GM11168 (cell line): ENCODE data around the gene PRKD2.

Source experiments
- in situ Hi-C: fragments of 300-500 bp; cut with MboI; formaldehyde crosslinking; loops from one replicate; pipeline ENCODE4 v1.12.0; 2022; ENCODE audit warnings: low sequenced_read_pairs; ENCODE audit not compliant: unreplicated experiment

PRKD2 gene

DNA sequence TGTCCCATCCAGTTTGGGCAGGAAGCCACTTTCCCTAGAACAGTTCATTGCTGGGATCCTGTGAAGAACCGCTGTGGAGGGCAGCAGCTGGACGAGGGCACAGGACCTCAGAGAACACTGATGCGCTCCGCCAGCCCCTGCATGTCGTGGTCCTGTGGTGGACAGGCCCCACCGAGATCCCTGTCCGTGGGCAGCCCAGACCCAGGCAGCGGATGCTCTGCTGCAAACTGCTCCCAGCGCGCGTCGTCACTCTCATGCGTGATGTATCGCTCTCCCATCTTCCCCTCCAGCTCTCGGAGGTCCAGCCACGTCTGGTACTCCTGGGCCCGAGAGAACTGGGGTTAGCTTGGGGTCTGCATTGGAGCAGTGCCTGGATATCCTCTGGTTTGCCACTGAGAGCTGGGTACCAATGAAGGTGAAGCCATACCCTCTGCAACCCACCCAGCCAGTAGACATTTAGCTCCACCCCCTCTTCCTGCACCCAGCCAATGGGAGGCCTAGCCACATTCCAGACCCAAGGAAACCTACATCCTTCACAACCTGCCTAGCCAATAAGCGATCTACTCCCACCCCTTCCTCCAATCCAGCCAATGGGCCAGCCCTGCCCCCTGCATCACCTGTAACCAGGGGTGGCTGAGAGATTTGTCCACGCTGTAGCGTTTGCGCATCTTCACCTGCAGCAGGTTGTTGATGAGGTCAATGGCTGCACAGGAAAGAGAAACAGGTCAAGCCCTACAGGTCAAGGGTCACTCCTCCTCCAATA lies 42.3 kb downstream of the PRKD2 start:
- in situ Hi-C loops, result no loop called here

DNA sequence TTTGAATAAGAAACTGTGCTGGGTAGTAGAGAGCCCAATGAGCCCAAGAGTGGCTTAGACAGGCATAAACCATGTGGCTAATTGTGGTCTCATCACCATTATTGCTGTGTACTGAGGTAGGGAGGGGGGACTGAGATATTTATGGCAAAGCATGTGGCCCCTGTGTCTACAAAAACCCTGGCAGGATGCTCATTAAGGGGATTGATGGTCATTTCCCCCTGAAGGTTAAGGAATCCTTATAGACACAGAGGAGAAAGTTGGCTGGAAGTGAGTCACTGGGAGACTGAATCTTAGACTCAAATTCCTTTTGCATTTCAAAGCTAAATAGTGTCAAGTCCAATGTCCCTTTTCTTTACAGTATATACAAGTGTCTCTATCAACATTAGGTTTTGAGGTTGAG lies 46.1 kb downstream of the PRKD2 start:
- in situ Hi-C loops, result no loop called here

DNA sequence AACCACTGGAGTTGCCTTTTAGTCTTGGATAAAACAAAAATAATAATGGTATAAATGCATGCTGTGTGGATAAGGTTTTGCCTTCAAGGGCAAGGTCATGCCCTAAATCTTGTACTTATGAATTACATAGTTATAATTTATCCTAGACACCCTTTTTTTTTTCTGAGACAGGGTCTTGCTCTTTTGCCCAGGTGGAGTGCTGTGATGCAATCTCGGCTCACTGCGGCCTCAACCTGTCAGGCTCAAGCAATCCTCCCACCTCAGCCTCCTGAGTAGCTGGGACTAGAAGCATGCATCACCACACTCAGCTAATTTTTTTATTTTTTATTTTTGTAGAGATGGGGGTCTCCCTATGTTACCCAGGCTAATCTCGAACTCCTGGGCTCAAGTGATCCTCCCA lies 48.3 kb downstream of the PRKD2 start:
- in situ Hi-C loops, result no loop called here

DNA sequence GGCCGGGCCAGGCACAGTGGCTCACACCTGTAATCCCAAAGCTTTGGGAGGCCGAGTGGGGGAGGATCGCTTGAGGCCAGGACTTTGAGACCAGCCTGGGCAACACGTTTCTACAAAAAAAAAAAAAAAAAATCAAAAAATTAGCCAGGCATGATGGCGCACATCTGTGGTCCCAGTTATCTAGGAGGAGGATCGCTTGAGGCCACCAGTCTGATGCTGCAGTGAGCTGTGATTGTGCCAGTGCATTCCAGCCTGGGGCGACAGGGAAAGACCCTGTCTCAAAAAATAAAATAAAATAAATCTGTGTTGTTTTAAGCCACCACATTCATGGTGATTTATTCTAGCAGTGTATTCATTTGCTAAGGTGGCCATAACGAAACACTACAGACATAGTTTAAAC lies 51.8 kb downstream of the PRKD2 start:
- in situ Hi-C loops, result no loop called here

DNA sequence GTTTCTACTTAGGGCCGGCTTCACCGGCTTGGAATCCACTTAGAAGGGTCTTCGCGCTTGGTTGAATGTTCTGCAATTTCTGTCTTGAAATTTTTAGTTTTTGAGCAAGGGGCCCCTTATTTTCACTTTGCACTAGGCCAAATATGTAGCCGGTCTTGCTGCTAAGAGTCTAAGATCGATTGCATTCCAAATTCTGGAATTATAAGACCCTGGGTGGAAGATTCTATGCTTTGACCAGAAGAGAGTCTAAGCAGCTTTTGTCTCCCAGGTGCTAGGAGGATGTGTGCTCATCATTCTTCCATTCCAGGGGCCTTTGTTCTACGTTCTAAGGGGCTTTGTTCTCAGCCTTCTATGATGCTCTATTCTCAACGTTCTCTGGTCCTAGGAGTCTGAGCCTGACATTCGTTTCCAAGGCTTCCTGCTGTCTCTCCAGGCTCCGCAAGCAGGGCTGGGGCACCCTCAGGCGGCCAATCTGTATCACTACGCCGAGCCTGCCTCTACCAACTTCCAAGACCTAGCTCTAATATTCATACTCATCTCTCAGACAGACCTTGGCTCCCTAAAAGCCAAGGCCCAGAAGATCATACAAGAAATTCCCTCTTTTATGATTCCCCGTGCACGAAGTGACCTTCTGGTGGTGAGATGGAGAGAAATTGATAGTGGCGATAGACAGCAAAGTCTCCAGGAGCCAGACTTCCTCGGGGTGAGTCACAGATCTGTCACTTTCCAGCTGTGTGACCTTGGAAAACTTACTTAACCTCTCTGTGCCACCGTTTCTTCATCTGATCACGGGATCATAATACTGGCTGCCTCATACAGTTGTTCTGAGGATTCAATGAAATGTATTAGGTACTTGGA lies 55.0 kb downstream of the PRKD2 start:
- in situ Hi-C loops, result loop anchor here (5.0 kb wide), 1 partner anchor 50 kb away; no protein-coding TSS in a partner anchor

DNA sequence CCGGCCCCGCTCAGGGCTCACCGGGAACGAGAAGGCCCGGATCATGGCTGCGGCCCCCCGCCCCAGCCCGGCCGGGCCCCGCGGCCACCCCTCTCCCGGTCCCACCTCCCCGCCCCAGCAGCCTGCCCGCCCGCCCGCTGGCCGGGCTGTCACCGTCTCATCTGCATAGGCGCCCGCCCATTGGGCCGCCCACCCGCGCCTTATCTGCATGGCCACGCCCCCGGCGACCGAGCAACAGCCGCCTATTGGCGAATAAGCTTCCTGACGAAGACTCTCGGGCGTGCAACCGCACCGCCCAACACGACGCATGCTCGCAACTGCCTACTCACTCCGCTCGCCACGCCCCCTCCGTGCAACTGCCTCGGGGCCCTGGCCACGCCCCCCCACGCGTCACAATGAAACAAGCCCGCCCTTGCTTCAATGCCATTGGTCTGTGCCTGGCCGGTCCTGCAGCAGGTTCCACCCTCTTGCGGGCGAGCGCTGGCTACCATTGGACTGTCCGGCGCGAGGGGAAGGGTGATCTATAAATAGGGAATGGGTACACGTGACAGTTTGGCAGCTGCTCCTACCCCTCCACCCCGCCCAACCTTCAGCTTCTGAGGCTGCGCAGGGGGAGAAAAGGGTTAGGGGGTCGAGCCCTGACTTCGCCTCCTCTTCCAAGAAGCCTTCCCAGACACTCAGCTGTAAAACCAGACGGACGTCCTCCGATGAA lies 55.7 kb downstream of the PRKD2 start, which contains the start of gene DACT3:
Gene DACT3, minus strand, starts transcription at position 163 of the 712 bp plus-strand sequence. Its CDS starts 118 bp downstream, at position 45.
- in situ Hi-C loops, result loop anchor here (5.0 kb wide), 1 partner anchor 49 kb away; no protein-coding TSS in a partner anchor

DNA sequence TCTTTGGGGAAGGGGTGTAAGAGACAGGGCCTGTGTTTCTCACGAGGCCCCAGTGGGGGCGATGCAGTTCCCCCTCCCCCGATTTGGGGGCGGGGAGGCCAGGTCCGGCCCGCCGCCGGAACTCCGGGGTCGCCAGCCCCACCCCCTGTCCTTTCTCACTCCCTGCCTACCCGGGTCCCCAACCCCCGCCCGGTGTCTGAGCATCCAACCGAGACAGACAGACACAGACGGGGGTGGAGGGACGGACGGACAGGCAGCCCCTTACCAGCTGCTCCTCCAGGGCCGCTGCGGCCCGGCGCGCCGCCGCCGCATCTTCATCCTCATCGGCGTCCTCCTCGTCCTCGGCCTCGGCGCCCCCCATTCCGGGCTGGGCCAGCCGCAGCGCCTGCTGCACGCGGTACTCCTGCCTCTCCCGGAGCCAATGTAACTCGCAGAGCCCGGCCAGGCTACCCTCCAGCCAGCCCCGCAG lies 56.3 kb downstream of the PRKD2 start:
- in situ Hi-C loops, result loop anchor here (5.0 kb wide), 1 partner anchor 48 kb away; no protein-coding TSS in a partner anchor

DNA sequence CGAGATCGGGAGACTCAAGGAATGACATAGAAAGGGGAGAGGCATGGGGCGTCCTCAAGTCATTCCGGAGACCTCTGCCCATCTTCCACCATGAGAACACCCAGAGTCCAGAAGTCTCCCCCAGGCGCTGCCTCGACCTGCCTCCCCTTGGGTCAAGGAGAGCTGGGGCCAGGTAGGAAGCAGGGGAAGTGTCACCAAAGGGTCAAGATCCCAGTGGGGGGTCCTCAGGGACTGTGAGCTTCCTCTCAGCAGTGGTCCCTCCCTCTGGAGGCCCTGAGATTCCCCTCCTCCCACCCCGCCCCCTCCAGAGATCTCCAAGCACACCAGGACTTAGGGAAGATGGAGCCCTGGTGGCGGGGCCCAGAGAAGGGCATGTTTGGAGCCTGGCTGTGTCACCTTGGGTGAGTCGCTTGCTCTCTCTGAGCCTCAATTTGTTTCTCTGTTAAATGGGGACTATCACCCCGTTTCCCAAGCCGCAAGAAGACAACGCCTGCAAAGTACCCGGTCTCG lies 56.9 kb downstream of the PRKD2 start:
- in situ Hi-C loops, result loop anchor here (5.0 kb wide), 1 partner anchor 48 kb away; no protein-coding TSS in a partner anchor

DNA sequence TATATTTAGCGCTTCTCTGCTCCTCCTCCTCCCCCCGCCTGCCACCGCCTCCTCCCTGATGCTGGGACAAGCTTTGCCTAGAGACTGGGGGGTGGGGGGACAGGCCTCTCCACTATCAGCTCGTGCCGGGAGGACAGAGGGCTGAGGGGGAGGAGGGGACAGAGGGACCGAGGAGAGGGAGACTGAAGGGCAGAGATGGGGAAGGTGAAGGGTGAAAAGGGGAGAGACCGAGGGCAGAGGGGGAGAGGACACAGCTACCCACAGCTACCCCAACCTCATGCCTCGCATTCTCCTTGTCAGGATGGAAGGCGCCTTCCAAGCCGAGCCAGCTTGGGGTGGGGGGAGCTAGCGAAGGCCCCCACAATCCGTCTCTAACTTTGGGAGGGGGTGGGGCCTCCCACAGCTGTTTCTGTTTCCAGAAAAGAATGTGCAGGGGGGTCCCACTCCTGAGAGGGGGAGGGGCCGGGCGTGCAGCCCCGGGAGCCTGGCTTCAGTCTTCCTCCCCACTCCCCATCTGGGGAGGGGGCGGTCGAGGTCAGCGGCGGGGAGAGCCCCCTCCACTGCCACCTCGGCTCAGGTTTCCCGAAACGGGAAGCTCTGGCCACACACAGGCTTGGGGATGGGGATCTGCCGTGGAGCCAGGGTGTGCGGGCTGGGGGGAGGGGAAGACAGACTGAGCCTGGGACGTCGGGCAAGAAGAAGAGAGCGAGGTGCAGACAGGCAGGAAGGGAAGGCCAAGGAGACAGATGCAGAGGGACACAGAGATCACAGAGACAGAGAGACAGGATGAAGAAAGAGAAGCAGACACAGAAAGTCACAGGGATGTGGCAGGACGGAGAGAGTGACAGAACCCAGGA lies 57.5 kb downstream of the PRKD2 start:
- in situ Hi-C loops, result loop anchor here (5.0 kb wide), 2 partner anchors 47 to 127 kb away; no protein-coding TSS in a partner anchor

DNA sequence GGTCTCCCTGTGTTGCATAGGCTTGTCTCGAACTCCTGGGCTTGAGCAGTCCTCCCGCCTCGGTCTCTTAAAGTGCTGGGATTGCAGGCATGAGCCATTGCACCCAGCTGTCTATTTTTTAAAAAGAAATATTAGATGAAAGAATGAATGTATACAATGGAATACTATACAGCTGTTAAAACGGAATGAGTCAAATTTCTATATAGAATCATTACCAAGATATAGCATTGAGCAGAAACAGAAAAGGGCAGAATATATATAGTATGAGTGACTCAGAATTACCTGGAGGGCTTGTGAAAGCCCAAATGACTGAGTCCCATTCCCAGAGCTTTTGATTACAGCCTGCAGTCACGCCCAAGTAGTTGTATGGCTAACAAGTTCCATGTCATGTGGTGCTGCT lies 60.4 kb downstream of the PRKD2 start:
- in situ Hi-C loops, result loop anchor here (5.0 kb wide), 1 partner anchor 124 kb away; no protein-coding TSS in a partner anchor

DNA sequence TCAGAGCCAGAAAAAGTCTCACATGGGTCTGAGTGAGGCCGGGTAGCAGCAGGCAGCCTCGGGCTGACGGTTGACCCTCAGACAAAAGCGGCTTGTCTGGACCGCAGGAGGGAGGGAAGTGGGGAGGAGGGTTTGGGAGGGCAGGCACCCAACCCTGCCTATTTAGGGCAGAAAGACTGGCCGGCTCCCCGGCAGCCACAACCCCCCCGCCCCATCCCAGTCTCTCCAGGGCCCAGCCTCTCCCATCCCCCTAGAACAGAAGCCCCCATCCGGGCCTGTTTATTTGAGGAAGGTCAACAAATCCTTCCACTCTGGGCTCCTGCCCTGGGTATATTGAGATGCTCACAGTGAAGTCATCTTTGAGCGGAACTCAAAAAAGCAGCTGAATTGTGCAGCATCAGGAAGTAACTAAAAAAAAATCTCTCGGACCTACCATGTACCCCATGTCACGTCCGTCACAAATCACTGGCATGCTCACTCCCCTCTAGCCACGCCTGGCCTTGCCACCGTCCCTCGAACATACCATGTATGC lies 62.2 kb downstream of the PRKD2 start:
- in situ Hi-C loops, result loop anchor here (5.0 kb wide), 1 partner anchor 122 kb away; no protein-coding TSS in a partner anchor

DNA sequence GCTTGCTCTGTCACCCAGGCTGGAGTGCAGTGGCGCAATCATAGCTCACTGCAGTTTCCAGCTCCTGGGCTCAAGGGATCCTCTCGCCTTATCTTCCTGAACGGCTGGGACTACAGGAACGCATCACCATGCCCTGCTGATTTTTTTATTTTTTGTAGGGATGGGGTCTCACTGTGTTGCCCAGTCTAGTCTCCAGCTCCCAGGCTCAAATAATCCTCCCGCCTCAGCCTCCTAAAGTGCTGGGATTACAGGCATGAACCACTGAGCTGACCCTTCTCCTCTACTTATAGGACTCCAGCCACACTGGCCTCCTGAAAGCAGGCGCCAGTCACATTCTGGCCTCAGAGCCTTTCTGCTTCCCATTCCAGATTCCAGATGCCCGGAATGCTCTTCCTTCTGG lies 66.5 kb downstream of the PRKD2 start:
- in situ Hi-C loops, result no loop called here

DNA sequence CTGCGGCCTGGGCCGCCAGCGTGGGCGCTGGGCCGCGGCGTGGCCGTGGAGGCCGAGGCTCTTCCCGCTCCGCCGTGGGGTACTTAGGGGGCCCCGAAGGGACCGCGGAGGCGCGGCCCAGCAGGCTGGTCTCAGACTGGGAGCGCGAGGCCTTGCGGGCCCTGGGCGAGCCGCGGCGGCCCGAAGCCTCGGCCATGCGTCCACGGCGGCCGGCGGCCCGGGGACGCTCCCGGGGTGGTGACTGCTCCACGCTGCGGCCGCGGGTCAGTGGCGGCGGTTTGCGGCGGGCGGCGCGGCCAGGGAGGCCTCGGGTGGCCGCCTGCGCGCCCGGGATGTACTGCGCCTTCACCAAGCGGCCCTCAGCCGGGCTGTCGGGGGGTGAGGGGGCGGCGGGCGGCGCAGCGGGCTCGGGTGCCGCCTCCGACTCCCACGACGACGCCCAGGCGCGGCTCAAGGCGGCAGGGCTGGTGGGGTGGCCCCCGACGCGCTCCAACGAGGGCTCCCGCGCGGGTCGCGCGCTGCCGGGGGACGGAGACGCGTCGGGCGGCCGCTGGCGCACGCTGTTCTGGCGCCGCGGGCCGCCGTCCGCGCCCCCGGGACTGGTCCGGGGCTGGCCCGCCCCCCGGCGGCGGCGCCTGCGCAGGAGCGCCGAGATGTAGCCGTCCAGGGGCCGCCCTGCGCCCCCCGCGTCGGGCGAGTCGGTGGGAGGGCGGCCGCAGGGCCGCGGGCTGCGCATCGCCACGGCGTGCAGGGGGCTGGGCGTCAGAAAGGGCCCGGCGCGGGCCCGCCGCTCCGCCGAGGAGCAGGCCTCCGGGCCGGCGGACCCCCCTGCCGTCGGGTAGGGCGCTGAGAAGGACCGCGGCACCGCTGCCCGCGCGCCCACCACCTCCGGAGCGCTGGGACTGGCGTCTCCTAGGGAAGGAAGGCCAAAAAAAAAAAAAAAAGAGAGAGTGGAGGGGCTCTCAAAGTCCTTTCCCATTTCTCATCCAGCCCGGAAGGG lies 67.7 kb downstream of the PRKD2 start:
- in situ Hi-C loops, result no loop called here

DNA sequence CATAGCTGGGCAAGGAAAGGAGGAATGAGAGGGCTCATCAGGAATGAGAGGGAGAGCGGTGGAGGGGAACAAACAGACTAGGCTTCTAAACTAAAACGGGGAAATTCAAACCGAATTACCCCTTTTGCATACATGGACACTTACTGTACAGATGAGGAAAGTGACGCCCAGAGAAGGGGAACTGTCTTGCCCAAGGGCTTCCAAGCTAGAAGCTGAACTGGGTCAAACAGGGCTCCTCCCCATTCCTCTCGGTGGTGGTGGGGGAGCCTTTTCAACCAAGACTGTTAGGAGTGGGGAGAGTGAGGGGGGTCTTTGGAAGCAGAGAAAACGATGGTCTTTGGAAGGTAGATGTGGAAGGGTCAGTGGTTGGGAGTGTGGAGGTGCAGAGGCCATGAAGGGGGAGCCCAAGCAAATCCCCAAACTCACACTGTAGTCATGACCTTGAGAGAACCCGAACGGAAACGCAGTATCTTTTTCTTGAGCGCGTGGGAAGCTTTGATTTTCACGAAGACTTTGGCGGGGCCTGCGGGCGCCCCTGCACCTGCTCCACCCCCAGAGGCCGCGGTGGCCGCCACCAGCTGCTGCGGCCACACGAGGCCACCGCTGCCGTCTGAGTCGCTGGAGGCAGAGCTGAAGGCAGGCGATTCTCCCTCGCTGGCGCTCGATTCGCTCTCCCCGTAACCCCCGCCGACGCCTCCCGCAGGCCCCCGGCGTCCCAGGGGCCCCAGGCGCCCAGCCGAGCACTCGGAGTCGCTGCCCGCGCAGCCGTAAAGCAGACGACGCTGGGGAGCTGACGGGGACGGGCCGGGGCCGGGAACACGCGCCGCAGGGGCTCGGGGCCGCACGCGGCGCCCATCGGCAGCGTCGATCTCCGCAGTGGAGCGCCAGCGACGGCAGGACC lies 68.6 kb downstream of the PRKD2 start:
- in situ Hi-C loops, result no loop called here

DNA sequence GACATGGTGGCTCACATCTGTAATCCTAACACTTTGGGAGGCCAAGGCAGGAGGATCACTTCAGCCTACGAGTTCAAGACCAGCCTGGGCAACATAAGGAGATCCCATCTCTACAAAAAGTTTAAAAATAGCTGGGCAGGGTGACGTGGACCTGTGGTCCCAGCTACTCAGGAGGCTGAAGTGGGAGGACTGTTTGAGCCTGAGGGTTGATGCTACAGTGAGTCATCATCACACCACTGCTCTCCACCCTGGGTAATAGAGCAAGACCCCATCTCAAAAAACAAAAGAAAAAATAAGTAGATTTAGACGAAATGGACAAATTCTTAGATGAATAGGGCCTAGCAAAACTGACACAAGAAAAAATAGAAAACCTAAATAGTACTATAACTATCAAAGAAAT lies 70.5 kb downstream of the PRKD2 start:
- in situ Hi-C loops, result no loop called here

DNA sequence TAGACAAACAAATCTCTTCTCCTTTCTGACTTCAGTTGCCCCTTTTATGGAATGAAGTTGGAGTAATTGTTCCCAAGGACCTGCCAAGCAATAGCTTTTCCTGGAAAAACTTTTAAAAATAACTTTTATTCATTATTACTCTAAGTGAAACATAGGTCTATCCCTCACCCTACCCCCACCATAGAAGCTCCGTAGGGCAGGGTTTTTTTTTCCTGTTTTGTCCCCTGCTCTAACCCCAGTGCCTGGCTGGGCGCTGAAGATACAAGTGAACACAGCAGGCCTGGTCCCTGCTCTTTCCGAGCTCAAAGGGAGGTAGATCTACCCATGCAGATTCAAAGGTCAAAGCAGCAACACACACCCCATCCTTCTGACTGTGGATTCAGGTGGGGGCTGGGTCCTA lies 72.2 kb downstream of the PRKD2 start:
- in situ Hi-C loops, result no loop called here

DNA sequence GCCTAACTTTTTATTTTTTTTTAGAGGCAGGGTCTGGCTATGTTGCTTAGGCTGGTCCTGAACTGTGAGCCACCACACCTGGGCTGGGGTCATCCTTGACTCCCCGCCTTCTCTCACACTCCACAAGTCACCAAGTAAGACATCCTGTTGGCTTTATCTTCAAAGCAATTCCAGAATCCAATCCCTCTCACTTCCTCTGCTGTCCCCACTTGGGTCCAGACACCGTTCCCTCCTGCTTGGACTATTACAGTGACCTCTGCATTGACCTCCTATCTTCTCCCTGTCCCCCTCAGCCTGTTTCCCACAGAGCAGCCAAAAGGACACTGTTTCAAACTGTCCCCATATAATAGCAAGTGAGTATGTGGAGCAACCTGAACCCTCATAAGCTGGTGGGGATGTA lies 76.3 kb downstream of the PRKD2 start:
- in situ Hi-C loops, result no loop called here
